Loucy (cell line): ENCODE results near the gene MOSPD3.

Source experiments
- CTCF ChIP-seq: fragments of 200-600 bp; sonication (generic); conservative IDR thresholded peaks from 2 replicates; pipeline ENCODE4 v1.5.1; 2014; ENCODE audit warnings: mild to moderate bottlenecking, antibody characterized with exemption, low read length
- EZH2phosphoT487 ChIP-seq: fragments of 200-600 bp; IDR thresholded peaks from 2 replicates; pipeline ENCODE4 v1.6.1; 2018; ENCODE audit warnings: antibody characterized with exemption, mild to moderate bottlenecking, moderate library complexity, borderline replicate concordance

- TF ChIP-seq EZH2phosphoT487 (no peak), CTCF (no peak)
Observed at GRCh38 chr7:100591596-100591995, 20.7 kb upstream of the MOSPD3 start.
